Motor neuron (in vitro differentiated cells): ENCODE measurements around the gene CD59. TPM values are rescaled to one million over a fixed set of nuclear protein-coding genes. Genes with fewer than 3 reads are reported as not detected.

Experiments
- ATAC-seq, 8 experiments: fragments of 200-7000 bp; cut with Tn5 transposase; replicated peaks in 6 of 8; 2 replicates each; pipeline ENCODE4 v1.8.0; 2021; ENCODE audit warnings: mild to moderate bottlenecking in 8 of 8, moderate library complexity in 8 of 8
- H3K27ac ChIP-seq, 2 donors: fragments of 250-450 bp; sonication (Bioruptor Pico); 2 replicates each; pipeline ENCODE4 v1.9.0; 2021; ENCODE audit warnings: antibody characterized with exemption in 2 of 2, mild to moderate bottlenecking in 2 of 2, moderate library complexity in 1 of 2
- H3K4me1 ChIP-seq, 2 donors: fragments of 250-450 bp; sonication (Bioruptor Pico); replicated peaks in 1 of 2; 2 replicates each; pipeline ENCODE4 v1.6.1; 2021; ENCODE audit warnings: antibody characterized with exemption in 2 of 2, mild to moderate bottlenecking in 2 of 2, moderate library complexity in 1 of 2
- H3K4me3 ChIP-seq, 5 donors: fragments of 250-450 bp; sonication (Bioruptor Pico); 2 replicates each; pipeline ENCODE4 v1.9.0; 2021; ENCODE audit warnings: antibody characterized with exemption in 5 of 5, mild to moderate bottlenecking in 5 of 5, moderate library complexity in 4 of 5
- WGBS, 10 experiments: fragments of 450-650 bp; shearing (Covaris generic); methylation state at CpG; one replicate each; pipeline ENCODE4 v1.0.0; 2022; 5-methylcytosine and 5-hydroxymethylcytosine counted together
- in situ Hi-C, 9 experiments: fragments of 400-800 bp; cut with MboI; loops; one replicate each; pipeline ENCODE4 v1.15.0; 2021; ENCODE audit warnings: low sequenced_read_pairs in 9 of 9, low pct_unique_long_range_greater_than_20kb in 2 of 9; ENCODE audit not compliant: unreplicated experiment in 9 of 9
- total RNA-seq, 8 experiments: library from RNA; unstranded; fragments of 300-600 nt; gene quantifications; 2 replicates each; pipeline versions ENCODE4 v1.2.3 to v1.2.4, GENCODE V29; 2022

CD59 gene
- 100 to 1,000 TPM in 4 of 8 experiments, 10 to 100 TPM in 4; 33.5 to 431 (median 105) TPM for total RNA-seq

- WGBS, 10 experiments, result 0 to 80% (median 1%) methylated on average over 1 to 13 of the region's 48 CpGs; no CpG with 5 or more reads in 4 of the 10 experiments
- H3K4me3 ChIP-seq, result peak within 1 kb of the TSS; percentile 62 to 88 (median 70)
- no peak within 1 kb of the TSS for H3K27ac ChIP-seq
- ATAC-seq, result peak; percentile 71 to 96 (median 94)
- in situ Hi-C loops, result no loop called here
- H3K4me1 ChIP-seq, result peaks cover 10 to 20% of the 10 kb centered on the region in 2 donors
Observed at GRCh38 chr11:33736148-33736812, at the start of gene CD59. Gene CD59 (minus strand): TSS chr11:33736423. CDS start chr11:33722445, 13,978 bp downstream.

DNA sequence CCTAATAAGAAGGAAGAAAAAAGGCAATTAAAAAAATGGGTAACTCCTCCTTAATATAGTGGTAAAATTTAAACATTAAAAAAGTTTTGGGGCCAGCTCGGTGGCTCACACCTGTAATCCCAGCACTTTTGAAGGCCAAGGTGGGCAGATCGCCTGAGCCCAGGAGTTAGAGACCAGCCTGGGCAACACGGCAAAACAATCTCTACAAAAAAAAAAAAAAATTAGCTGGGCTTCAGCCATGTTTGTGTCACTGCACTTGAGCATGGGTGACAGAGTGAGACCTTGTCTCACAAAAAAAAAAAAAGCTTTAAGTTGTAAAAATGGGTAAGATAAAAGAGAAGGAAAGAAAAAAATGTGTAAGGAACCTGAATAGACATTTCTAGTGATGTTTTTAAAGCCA lies 49.4 kb upstream of the CD59 start:
- 36 to 100% (median 83%) methylated on average over 1 to 3 of the region's 3 CpGs; no CpG with 5 or more reads in 2 of the 10 experiments for WGBS, 10 experiments
- in situ Hi-C loops, result no loop called here
- H3K4me3 ChIP-seq, result no peak overlapping the region
- no peak for ATAC-seq
- H3K4me1 ChIP-seq, result peaks cover 0 to 3% of the 10 kb centered on the region in 2 donors
- H3K27ac ChIP-seq, result no peak overlapping the region

- in situ Hi-C loops, result no loop called here
- peak in 3 of 8 experiments; percentile 31 to 69 (median 57) for ATAC-seq
- Histone ChIP-seq H3K27ac (no peak overlapping the region), H3K4me3 (no peak overlapping the region), H3K4me1 (peaks cover 0 to 2% of the 10 kb centered on the region in 2 donors)
- 52 to 100% (median 71%) methylated on average over 1 to 7 of the region's 7 CpGs; no CpG with 5 or more reads in 2 of the 10 experiments for WGBS, 10 experiments
Observed at GRCh38 chr11:33779849-33780528, 43.8 kb upstream of the CD59 start.

DNA sequence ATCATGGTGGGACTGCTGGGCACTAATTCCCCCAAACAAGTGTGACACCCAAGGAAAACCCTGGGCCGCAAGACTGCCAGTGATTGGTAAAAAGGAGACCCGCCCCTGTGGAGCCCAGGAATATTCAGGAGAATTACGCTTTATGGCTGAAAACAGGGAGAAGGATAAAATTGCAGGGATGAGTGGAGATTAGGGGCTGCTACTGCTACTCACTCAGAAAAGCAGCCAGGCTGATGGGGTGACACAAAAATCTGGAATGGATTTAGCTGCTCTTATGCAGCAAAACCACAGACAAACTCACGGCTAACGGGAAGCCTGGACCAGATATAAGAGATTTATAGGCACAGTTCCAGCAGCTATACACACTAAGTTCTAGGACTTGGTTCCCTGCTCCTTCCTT lies 42.5 kb upstream of the CD59 start:
- peak in 1 of 8 experiments; percentile 10 for ATAC-seq
- Histone ChIP-seq H3K4me3 (no peak overlapping the region), H3K27ac (no peak overlapping the region), H3K4me1 (peaks cover 0 to 4% of the 10 kb centered on the region in 2 donors)
- 0 to 80% (median 53%) methylated on average over 2 to 5 of the region's 5 CpGs; no CpG with 5 or more reads in 2 of the 10 experiments for WGBS, 10 experiments
- in situ Hi-C loops, result no loop called here

- ATAC-seq, result no peak
- no peak overlapping the region for H3K4me3 ChIP-seq
- in situ Hi-C loops, result no loop called here
- peaks cover 4 to 6% of the 10 kb centered on the region in 2 donors for H3K4me1 ChIP-seq
- H3K27ac ChIP-seq, result no peak overlapping the region
- 48 to 100% (median 78%) methylated on average over 1 to 7 of the region's 9 CpGs; no CpG with 5 or more reads in 1 of the 10 experiments for WGBS, 10 experiments
Observed at GRCh38 chr11:33777906-33778305, 41.7 kb upstream of the CD59 start.

GRCh38 chr11:33775832-33776470 lies 39.7 kb upstream of the CD59 start:
- 0 to 88% (median 67%) methylated on average over 1 of the region's 1 CpG; no CpG with 5 or more reads in 5 of the 10 experiments for WGBS, 10 experiments

GRCh38 chr11:33775467-33775807 lies 39.2 kb upstream of the CD59 start:
- Histone ChIP-seq H3K4me1 (peaks cover 4 to 14% of the 10 kb centered on the region in 2 donors), H3K27ac (no peak overlapping the region), H3K4me3 (peak overlapping the region in 2 of 5 donors; percentile 57 to 87)
- WGBS, 10 experiments, result 0 to 94% (median 69%) methylated on average over 1 to 7 of the region's 7 CpGs; no CpG with 5 or more reads in 1 of the 10 experiments
- in situ Hi-C loops, result no loop called here
- peak in 1 of 8 experiments; percentile 3 for ATAC-seq

More at GRCh38 chr11:33775832-33776470, 39.7 kb upstream of the CD59 start:
- ATAC-seq, result peak in 1 of 8 experiments; percentile 10
- in situ Hi-C loops, result no loop called here
- Histone ChIP-seq H3K4me3 (no peak overlapping the region), H3K27ac (no peak overlapping the region), H3K4me1 (peaks cover 4 to 14% of the 10 kb centered on the region in 2 donors)

GRCh38 chr11:33774736-33775466 lies 38.7 kb upstream of the CD59 start:
- Histone ChIP-seq H3K4me3 (peak overlapping the region; percentile 57 to 96 (median 87)), H3K27ac (no peak overlapping the region), H3K4me1 (peaks cover 4 to 14% of the 10 kb centered on the region in 2 donors)
- in situ Hi-C loops, result no loop called here
- ATAC-seq, result peak; percentile 9 to 45 (median 34)
- whole genome bisulfite sequencing, 10 experiments, result 0 to 20% (median 2%) methylated on average over 1 to 8 of the region's 23 CpGs; no CpG with 5 or more reads in 4 of the 10 experiments

DNA sequence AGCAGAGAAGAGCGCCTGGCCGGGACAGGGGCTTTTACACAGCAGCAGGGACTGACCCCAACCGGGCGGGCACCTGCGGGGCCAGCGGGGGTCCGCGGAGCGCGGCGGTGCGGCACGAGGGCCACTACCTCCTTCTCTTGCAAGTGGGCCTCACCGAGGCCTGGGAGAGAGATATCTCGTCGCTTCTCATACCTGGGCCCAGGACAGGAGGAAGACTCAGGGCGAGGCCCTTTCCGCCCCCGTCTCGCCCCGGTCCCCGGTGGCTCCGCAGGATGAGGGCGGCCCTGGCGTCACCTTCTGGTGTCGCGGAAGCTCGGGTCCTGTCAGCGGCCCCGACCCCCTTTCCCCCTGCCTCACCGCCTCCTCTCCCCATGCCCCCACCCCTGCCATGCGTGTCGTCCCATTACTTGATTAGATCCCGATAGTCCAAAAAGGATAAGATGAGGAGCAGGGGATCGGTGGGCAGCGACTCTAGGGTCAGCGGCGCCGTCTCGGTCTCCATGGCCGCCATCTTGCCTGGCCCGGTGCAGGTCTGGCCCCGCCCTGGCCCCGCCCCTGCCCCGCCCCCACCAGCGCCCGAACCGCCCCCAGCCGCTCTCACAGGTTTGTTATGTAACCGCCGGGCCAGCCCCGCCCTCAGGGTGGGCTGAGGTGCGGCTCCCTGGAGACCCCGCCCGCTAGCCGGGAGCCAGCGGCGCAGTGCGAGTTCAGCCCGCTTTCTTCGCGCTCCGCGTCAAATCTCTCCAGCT lies 37.9 kb upstream of the CD59 start, which contains the start of gene FBXO3:
Gene FBXO3 (minus strand): TSS at position 534 of the 749 bp plus-strand sequence. CDS start 23 bp downstream, at position 511.
- in situ Hi-C loops, result no loop called here
- ATAC-seq, result peak; percentile 69 to 94 (median 90)
- Histone ChIP-seq H3K4me1 (peaks cover 4 to 14% of the 10 kb centered on the region in 2 donors), H3K27ac (peak within 1 kb of the TSS; percentile 45 to 49), H3K4me3 (peak within 1 kb of the TSS; percentile 57 to 96 (median 87))
- WGBS, 10 experiments, result 0 to 2% methylated on average over 1 to 11 of the region's 64 CpGs; no CpG with 5 or more reads in 8 of the 10 experiments

DNA sequence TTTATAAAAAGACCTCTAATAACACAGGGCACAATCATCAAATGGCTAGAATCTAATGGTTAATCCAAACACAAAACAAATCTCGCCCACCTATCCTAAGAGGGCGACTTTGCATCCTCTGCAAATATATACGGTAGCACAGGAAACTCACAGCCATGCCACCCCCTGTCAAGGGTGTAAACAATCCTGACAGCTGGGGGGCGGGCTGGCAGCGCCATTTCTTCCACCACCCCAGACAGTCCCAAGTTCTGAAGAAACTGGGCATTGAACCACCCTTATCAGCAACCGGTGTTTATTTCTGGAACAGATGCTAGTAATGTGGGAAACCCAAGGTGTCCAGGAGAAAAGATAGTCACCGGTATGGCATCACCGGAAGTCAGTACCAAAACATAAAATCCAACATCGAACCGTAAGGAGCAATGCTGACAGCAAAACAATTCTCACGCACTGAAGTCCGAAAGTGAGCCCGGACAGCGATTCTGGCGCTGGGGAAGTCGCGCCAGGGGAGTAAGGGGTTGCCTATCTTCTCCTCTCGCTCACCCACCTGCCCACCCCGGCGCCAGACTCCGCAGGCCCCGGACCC lies 37.3 kb upstream of the CD59 start:
- in situ Hi-C loops, result no loop called here
- ATAC-seq, result peak in 4 of 8 experiments; percentile 1 to 4 (median 1)
- Histone ChIP-seq H3K27ac (no peak overlapping the region), H3K4me3 (peak overlapping the region; percentile 57 to 96 (median 87)), H3K4me1 (peaks cover 4 to 14% of the 10 kb centered on the region in 2 donors)
- WGBS, 10 experiments, result 0 to 37% (median 7%) methylated on average over 2 to 13 of the region's 22 CpGs; no CpG with 5 or more reads in 2 of the 10 experiments

DNA sequence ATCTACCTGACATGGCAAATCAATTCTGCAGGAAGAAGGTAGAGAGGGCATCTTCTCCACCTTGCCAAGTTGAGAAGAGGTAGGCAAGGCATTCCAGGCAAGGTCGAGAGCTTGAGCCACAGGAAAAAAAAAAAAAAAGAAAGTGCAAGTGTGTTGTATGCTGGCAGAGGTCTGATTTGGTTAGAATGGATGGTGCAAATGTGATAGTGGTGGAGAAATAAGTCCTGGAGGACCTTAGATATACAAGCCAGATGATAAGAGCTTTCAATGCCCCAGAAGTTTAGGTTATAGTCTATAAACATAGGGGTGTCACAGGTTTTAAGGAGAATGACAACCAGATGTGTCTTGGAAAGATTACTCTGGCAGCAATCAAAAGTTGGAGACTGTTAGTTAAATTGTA lies 36.6 kb upstream of the CD59 start:
- ATAC-seq, result no peak
- Histone ChIP-seq H3K4me1 (peaks cover 4 to 14% of the 10 kb centered on the region in 2 donors), H3K4me3 (peak overlapping the region in 2 of 5 donors; percentile 57 to 87), H3K27ac (no peak overlapping the region)
- WGBS, 10 experiments, result 0 to 75% methylated on average over 1 of the region's 1 CpG; no CpG with 5 or more reads in 8 of the 10 experiments
- in situ Hi-C loops, result no loop called here
